GM12865 (cell line): ENCODE results near the gene NPHP4.

ENCODE experiments used
- DNase-seq: peaks from one replicate; pipeline ENCODE4 v3.0.0; 2010; ENCODE audit warnings: low read depth
- H3K4me3 ChIP-seq: 2 replicates; pipeline ENCODE4 v1.5.1; 2011; ENCODE audit warnings: mild to moderate bottlenecking, low read depth, low read length, control low read depth
- TF ChIP-seq, protein P1 (sequence below): IDR thresholded peaks from 2 replicates; pipeline ENCODE4 v1.5.1; 2011; ENCODE audit warnings: low read length, control low read depth, low read depth, inconsistent platforms; ENCODE audit not compliant: insufficient read depth; ENCODE audit errors: missing control alignments

The NPHP4 gene

DNA sequence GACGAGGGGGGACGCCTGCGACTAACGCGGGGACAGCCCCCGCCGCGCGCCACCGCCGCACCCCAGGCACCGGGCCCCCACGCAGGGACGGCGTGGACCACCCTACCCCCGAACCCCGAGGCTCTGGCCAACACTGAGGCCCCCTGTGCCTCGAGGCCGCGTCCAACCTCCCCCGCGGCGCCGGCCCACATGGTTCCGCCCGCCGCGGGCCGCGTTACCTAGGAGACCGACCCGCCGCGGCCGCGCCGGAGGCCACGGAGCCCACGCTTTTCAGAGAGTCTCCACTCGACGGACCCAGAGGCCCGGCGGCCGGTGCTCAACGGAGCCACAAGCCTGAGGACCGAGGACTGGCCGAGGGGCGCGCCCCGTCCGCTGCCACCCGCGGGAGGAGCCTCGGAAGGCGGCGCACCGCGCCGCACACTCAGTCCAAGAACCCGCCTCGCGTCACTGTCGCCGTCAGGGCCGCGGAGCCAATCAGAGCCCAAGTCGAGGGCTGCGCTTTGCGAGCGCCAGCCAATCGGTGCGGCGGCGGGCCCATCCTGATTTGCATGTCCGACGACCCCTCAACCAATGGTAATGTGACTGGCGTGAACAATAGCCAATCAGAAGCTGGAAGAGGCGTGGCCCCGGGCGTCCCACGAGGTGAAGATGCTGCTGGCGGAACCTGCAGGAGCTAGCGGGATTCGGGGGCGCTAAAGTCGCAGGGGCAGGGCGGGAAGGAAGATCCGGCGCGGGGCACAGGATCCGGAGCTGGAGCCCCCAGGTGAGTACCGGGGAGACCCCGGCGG, at the start of gene NPHP4:
Gene NPHP4 (minus strand): TSS at position 400 of the 788 bp plus-strand sequence. CDS start 6,136 bp downstream, outside the sequence.
- H3K4me3 ChIP-seq, result peak within 1 kb of the TSS; percentile 69
- DNase-seq, result peak; percentile 100
- TF ChIP-seq, protein P1, sequence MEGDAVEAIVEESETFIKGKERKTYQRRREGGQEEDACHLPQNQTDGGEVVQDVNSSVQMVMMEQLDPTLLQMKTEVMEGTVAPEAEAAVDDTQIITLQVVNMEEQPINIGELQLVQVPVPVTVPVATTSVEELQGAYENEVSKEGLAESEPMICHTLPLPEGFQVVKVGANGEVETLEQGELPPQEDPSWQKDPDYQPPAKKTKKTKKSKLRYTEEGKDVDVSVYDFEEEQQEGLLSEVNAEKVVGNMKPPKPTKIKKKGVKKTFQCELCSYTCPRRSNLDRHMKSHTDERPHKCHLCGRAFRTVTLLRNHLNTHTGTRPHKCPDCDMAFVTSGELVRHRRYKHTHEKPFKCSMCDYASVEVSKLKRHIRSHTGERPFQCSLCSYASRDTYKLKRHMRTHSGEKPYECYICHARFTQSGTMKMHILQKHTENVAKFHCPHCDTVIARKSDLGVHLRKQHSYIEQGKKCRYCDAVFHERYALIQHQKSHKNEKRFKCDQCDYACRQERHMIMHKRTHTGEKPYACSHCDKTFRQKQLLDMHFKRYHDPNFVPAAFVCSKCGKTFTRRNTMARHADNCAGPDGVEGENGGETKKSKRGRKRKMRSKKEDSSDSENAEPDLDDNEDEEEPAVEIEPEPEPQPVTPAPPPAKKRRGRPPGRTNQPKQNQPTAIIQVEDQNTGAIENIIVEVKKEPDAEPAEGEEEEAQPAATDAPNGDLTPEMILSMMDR, result no peak

DNA sequence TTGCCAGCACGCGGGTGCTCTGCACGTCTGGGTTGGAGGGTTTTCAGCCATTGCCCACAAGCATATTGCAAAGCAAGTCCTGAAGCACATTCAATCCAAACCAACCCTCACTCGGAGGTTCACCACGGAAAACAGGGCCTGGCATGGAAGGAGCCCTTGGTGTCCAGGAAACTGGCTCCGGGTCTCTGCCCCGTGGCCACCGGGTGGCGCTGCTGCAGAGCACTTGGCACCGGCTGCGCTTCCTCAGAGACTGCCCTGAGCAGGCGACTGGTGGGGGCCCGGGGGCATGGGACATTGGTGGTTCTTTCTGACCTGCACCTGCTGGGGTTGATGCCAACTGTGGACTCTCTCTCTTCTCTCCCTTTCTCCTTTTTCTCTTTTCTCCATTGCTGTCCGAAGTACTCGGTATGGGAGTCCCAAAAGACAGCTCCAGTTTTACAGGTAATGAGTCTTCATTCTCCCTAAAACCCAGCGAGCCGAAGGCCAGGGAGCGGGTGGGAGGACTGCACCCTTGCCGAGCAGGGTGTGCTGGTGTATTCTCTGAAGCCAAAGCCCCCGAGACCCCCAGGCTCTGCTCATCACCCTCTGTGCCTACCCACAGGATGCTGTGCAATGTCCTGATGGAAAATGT, 49.3 kb upstream of the NPHP4 start:
- DNase-seq, result no peak
- no peak overlapping the region for H3K4me3 ChIP-seq
- TF ChIP-seq, protein P1, result peak; percentile 53

DNA sequence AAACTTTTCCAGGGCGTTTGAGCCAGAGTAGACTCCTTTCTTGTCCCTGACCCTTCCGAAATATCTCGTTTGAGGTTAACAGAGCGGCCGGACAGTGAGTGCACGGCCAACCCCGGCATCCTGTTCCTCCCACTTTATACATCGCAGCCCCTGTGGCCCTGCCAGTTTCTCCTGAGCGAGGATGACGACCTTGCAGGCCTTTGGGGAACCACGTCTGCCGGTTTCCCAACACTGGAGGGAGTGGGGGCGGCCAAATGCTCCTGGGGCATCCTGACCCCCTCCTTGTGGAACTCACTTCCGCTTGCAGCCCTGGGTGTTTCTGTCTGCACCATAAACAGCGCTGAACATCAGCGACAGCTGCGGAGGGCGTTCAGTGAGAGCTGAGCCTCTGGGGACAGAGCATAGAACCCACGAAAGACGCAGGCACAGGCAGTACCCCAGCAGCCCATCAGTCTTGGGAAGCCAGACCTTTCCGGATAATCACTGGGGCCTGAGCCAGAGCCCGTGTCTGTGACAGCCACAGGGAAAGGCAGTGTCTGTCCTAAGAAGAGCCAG, 48.7 kb upstream of the NPHP4 start:
- TF ChIP-seq, protein P1, result no peak
- H3K4me3 ChIP-seq, result no peak overlapping the region

DNA sequence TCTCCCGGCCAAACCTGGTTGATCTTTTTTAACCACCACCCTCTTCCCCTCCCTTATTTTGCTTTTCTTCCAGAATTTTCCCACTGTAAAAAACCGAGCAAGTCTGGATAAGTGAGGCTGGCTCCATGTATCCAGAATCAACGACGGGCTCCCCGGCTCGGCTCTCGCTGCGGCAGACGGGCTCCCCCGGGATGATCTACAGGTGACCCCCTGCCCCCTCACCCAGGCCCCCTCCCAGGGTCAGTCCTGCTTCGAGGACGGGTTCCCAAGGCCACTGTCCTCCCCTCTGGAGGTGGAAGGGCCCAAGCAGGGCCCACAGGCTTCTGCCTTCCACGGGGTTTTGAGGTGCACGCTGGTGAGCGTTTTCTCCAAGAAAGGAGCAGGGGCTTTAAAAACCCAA, 48.2 kb upstream of the NPHP4 start:
- TF ChIP-seq, protein P1, result no peak

More for the DNA sequence above, 48.7 kb upstream of the NPHP4 start:
- DNase-seq, result no peak

DNA sequence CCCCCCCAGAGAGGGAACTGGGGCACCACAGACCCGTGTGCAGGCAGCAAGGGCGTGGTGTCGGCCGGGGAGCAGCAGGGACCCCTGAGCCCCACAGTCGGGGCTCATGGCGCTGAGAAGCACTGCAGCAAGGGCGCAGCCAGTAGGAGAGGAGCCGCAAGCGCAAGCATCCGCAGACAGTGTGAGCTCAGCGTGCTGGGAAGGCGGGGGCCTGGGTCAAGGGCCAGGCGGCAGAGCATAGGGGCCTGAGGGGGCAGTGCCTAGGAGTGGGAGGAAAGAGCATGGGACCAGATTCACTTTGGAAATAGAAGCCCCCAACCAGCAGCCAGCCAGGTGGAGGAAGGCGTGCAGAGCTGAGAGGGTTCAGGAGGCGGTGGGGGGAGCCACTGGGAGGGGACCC, 46.8 kb upstream of the NPHP4 start:
- no peak for DNase-seq
- TF ChIP-seq, protein P1, result no peak
- no peak overlapping the region for H3K4me3 ChIP-seq

More for the DNA sequence above, 48.2 kb upstream of the NPHP4 start:
- no peak for DNase-seq
- H3K4me3 ChIP-seq, result no peak overlapping the region

DNA sequence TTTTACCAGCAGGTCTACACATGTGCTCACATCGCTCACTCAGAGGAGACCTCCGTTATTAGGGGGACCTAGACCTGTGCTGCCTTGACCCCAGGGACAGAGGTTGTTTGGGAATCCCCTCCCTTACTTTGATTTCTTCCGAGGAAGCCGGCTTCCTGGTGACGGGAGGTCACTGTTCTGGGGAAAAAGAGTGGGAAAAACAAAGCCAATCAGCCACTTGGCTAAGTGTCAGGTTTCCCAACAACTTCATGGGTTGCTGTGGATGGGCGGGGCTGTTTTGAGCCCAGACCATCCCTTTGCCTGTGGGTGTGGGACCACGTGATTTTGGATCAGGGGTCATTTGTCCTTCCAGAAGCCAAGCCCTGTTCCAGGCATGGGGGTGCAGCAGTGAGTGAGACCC, 46.4 kb upstream of the NPHP4 start:
- no peak overlapping the region for H3K4me3 ChIP-seq
- TF ChIP-seq, protein P1, result no peak
- DNase-seq, result no peak
